ENCODE results near the gene HOXD9. TPM values are rescaled to one million over a fixed set of nuclear protein-coding genes. Genes with fewer than 3 reads are reported as not detected.

HOXD9 gene
- total RNA-seq, 1 experiment from 2014 or later = not detected

DNA sequence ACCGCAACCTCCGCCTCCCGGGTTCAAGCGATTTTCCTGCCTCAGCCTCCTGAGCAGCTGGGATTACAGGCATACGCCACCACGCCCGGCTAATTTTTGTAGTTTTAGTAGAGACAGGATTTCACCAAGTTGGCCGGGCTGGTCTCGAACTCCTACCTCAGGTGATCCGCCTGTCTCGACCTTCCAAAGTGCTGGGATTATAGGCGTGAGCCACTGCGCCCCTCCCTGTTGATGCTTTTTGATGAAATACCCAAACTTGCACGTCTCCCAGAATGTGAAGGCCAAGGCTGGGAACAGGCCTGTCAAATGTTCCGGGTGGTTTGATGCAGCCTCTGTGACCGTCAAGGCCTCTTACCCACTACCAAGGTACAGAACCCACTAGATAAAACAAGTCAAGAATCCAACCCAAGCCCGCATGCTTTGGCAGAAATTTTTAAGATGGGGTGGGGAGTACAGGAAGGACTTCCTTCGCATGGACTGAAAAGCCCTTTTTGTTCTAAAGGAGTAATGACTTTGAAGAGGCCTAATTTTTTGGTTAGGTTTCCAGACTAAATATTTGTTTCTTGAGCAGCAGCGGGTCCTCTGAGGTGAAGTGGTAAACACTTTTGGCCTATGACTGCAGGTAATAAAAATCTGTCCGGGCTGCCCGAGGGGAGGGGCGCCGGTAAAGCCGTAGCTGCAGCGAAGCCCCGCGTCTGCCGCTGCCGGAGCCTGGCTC, 35.0 kb upstream of the HOXD9 start:
- DNase-seq = no peak
- H3F3A ChIP-seq (ENCODE audit: insufficient read depth, low read depth) = no peaks in the 10 kb centered on the region
- intact Hi-C loops (cut with micrococcal nuclease; ENCODE audit: unreplicated experiment) = loop anchor here (2.0 kb wide), 3 partner anchors 123 to 1339 kb away; no protein-coding TSS in a partner anchor
- no peak overlapping the region for H3K27ac ChIP-seq
- H3K4me1 ChIP-seq (replicated peaks; ENCODE audit: insufficient read depth) = no peaks in the 10 kb centered on the region
- no peaks in the 10 kb centered on the region for H3K9me3 ChIP-seq (ENCODE audit: insufficient read depth, low read depth)
- H3K9me2 ChIP-seq (ENCODE audit: insufficient read depth) = no peaks in the 10 kb centered on the region
- H3K79me2 ChIP-seq (ENCODE audit: low read depth) = no peaks in the 10 kb centered on the region
- no TSS peak for BruUV-seq (replicated peaks)
- H4K20me1 ChIP-seq (ENCODE audit: insufficient read depth) = no peaks in the 10 kb centered on the region
- peaks cover 76% of the 10 kb centered on the region for H3K27me3 ChIP-seq (ENCODE audit: insufficient read depth, low read depth)
- no peak for TF ChIP-seq EZH2 (IDR thresholded peaks at IDR 0.05; ENCODE audit: low read depth)
- H3K4me3 ChIP-seq = no peak overlapping the region
- ChIA-PET POLR2A (ENCODE audit: unreplicated experiment) (no interaction called here), CTCF (no interaction called here)
- H3K36me3 ChIP-seq (ENCODE audit: low read depth) = no peaks in the 10 kb centered on the region
- H3K4me2 ChIP-seq = no peak overlapping the region
- no peak overlapping the region for H2AFZ ChIP-seq

DNA sequence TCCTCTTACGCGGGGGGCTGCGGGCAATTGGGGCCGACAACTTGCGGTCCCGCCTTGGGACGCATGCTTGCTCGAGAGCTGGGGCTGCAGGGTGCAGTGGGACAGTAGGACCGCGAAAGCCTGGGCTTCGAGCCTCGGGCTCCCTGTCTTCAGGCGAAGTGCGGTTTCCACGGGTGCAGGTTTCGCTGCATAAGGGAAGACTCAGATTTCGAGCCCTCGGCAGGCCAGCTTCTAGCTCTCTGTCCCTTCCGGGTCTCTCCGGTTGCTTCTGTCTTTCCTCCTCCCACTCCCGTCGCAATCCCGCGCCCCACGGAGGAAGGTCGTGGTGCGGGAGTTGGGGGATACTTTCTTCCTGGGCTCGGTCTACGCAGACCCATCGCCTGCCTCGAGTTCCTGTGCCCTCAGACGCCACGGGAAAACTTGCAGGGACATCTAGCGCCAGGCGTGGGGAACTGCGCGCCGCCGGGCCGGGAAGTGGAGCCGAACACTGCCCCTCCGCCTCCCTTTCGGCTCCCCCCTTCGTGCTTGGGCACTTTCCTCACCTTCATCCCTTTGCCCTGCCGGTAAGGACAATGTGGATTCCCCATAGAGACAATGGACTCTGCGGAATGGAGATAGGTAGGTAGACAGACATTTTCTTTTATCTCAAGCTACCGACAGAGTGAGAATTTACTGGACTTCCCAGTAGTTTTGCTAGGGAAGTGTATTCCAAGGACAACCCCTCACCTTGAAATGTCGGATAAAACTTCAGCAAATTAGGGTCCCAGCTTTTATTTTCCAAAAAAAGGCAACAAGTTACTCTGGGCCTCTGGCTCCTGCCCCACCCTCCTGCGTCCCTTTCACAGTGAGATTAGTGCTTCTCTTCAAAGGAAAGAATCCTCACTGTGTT, 34.2 kb upstream of the HOXD9 start:
- Histone ChIP-seq H3K4me1 (replicated peaks; ENCODE audit: insufficient read depth) (no peaks in the 10 kb centered on the region), H3K4me2 (no peak overlapping the region), H2AFZ (no peak overlapping the region), H3K79me2 (ENCODE audit: low read depth) (no peaks in the 10 kb centered on the region), H4K20me1 (ENCODE audit: insufficient read depth) (no peaks in the 10 kb centered on the region), H3K9me2 (ENCODE audit: insufficient read depth) (no peaks in the 10 kb centered on the region), H3F3A (ENCODE audit: insufficient read depth, low read depth) (no peaks in the 10 kb centered on the region), H3K36me3 (ENCODE audit: low read depth) (no peaks in the 10 kb centered on the region), H3K4me3 (no peak overlapping the region), H3K9me3 (ENCODE audit: insufficient read depth, low read depth) (no peaks in the 10 kb centered on the region), H3K27ac (no peak overlapping the region), H3K27me3 (ENCODE audit: insufficient read depth, low read depth) (peaks cover 76% of the 10 kb centered on the region)
- ChIA-PET CTCF (no interaction called here), POLR2A (ENCODE audit: unreplicated experiment) (no interaction called here)
- intact Hi-C loops (cut with micrococcal nuclease; ENCODE audit: unreplicated experiment) = no loop called here
- TF ChIP-seq, protein P1, sequence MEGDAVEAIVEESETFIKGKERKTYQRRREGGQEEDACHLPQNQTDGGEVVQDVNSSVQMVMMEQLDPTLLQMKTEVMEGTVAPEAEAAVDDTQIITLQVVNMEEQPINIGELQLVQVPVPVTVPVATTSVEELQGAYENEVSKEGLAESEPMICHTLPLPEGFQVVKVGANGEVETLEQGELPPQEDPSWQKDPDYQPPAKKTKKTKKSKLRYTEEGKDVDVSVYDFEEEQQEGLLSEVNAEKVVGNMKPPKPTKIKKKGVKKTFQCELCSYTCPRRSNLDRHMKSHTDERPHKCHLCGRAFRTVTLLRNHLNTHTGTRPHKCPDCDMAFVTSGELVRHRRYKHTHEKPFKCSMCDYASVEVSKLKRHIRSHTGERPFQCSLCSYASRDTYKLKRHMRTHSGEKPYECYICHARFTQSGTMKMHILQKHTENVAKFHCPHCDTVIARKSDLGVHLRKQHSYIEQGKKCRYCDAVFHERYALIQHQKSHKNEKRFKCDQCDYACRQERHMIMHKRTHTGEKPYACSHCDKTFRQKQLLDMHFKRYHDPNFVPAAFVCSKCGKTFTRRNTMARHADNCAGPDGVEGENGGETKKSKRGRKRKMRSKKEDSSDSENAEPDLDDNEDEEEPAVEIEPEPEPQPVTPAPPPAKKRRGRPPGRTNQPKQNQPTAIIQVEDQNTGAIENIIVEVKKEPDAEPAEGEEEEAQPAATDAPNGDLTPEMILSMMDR (conservative IDR thresholded peaks at IDR 0.05) = peak; percentile 76
- TF ChIP-seq EZH2 (IDR thresholded peaks at IDR 0.05; ENCODE audit: low read depth) = no peak
- BruUV-seq (replicated peaks) = no TSS peak
- peak in 1 of 2 experiments; percentile 43 for DNase-seq

DNA sequence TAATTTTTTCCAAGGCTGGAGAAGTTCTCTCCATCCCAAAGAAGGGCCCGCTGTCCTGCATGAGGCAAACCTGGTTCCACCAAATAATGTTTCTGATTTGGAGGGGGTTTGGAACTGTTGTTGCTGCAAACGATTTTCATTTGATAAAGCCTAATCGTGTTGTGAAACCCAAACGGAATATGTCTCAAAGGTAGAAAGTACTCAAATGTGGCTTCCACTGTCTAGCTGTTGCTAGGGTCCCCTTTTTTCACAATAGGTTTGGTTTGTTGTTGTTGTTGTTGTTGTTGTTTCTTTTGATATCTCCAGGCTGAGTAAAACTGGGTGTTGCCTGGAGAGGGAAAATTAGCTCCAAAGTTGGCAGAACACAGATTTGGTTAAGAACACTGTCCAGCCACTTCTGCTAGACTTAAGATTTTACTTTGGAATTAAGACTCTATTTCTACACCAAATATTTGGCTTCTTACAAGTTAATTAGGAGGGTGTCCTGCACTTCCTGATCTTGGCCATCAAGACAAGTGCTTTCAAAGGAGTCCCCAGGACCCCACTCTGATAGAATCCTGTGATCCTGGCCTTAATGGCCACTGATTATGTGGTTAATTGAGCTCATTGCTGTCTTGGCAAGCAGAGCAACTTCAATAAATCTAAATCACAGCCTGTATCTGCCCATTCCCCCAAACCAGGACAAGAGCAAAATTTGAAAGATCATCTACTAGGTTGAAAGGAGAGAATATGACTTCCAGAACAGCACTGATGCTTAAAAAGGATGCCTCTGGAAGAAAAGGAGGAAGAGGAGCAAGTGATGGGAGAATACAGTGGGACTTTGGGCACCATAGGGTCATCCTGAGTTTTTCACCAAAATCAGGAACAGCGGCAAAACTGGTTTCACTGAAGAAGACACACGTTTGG, 33.3 kb upstream of the HOXD9 start:
- Histone ChIP-seq H4K20me1 (ENCODE audit: insufficient read depth) (no peaks in the 10 kb centered on the region), H3K27ac (no peak overlapping the region), H3F3A (ENCODE audit: insufficient read depth, low read depth) (no peaks in the 10 kb centered on the region), H3K36me3 (ENCODE audit: low read depth) (no peaks in the 10 kb centered on the region), H3K9me2 (ENCODE audit: insufficient read depth) (no peaks in the 10 kb centered on the region), H3K4me2 (no peak overlapping the region), H3K27me3 (ENCODE audit: insufficient read depth, low read depth) (peaks cover 83% of the 10 kb centered on the region), H2AFZ (no peak overlapping the region), H3K79me2 (ENCODE audit: low read depth) (no peaks in the 10 kb centered on the region), H3K4me1 (replicated peaks; ENCODE audit: insufficient read depth) (no peaks in the 10 kb centered on the region), H3K9me3 (ENCODE audit: insufficient read depth, low read depth) (no peaks in the 10 kb centered on the region), H3K4me3 (no peak overlapping the region)
- ChIA-PET POLR2A (ENCODE audit: unreplicated experiment) (no interaction called here), CTCF (no interaction called here)
- BruUV-seq (replicated peaks) = no TSS peak
- TF ChIP-seq EZH2 (IDR thresholded peaks at IDR 0.05; ENCODE audit: low read depth) = no peak
- TF ChIP-seq, protein P1 (conservative IDR thresholded peaks at IDR 0.05) = no peak
- intact Hi-C loops (cut with micrococcal nuclease; ENCODE audit: unreplicated experiment) = no loop called here
- DNase-seq = no peak

Data from PC-9 (cell line).